GM23338 (cell line): Measurements from ENCODE around the gene MAPKAPK3. TPM values are rescaled to one million over a fixed set of nuclear protein-coding genes. Genes with fewer than 3 reads are reported as not detected.

Source experiments
- ATAC-seq: fragments of 200-7000 bp; cut with Tn5 transposase; 3 replicates; pipeline ENCODE4 v1.9.1; 2020
- DNase-seq: peaks from one replicate; pipeline ENCODE4 v3.0.0-alpha.2; 2015; ENCODE audit warnings: low spot score
- H2AFZ ChIP-seq: fragments of 200-600 bp; sonication (generic); 2 replicates; pipeline ENCODE4 v1.8.0; 2016; ENCODE audit warnings: antibody characterized with exemption, mild to moderate bottlenecking, moderate library complexity
- H3F3A ChIP-seq: fragments of 200-600 bp; sonication (generic); replicated peaks from 2 replicates; pipeline ENCODE4 v1.8.0; 2017; ENCODE audit warnings: antibody characterized with exemption, mixed run types, low read depth
- H3K27ac ChIP-seq: fragments of 200-600 bp; sonication (generic); 2 replicates; pipeline ENCODE4 v1.6.1; 2016; ENCODE audit warnings: low read depth
- H3K27me3 ChIP-seq: fragments of 200-600 bp; sonication (generic); 2 replicates; pipeline ENCODE4 v1.8.0; 2016; ENCODE audit warnings: mild to moderate bottlenecking, mixed run types, moderate library complexity; ENCODE audit not compliant: insufficient read depth
- H3K36me3 ChIP-seq: fragments of 200-600 bp; sonication (generic); 2 replicates; pipeline ENCODE4 v1.8.0; 2016; ENCODE audit warnings: mild to moderate bottlenecking; ENCODE audit not compliant: insufficient read depth
- H3K4me1 ChIP-seq: fragments of 200-600 bp; sonication (generic); 2 replicates; pipeline ENCODE4 v1.8.0; 2016; ENCODE audit warnings: mild to moderate bottlenecking, moderate library complexity; ENCODE audit not compliant: insufficient read depth
- H3K4me2 ChIP-seq: fragments of 200-600 bp; sonication (generic); 2 replicates; pipeline ENCODE4 v1.7.1; 2017; ENCODE audit warnings: mixed run types
- H3K4me3 ChIP-seq: fragments of 200-600 bp; sonication (generic); 2 replicates; pipeline ENCODE4 v1.6.1; 2016; ENCODE audit warnings: mixed run types
- H3K79me2 ChIP-seq: fragments of 200-600 bp; sonication (generic); replicated peaks from 2 replicates; pipeline ENCODE4 v1.8.0; 2017; ENCODE audit warnings: mild to moderate bottlenecking; ENCODE audit not compliant: insufficient read depth
- H3K9me2 ChIP-seq: fragments of 200-600 bp; sonication (generic); 2 replicates; pipeline ENCODE4 v1.8.0; 2017; ENCODE audit not compliant: insufficient read depth
- H4K20me1 ChIP-seq: fragments of 200-600 bp; sonication (generic); replicated peaks from 2 replicates; pipeline ENCODE4 v1.8.0; 2017; ENCODE audit warnings: mild to moderate bottlenecking; ENCODE audit not compliant: insufficient read depth
- H3K27ac Mint-ChIP-seq: 2 replicates; pipeline ENCODE4 v1.8.0; 2020; ENCODE audit warnings: inconsistent platforms, mild to moderate bottlenecking, moderate library complexity, mixed read lengths
- H3K27me3 Mint-ChIP-seq: 3 replicates; pipeline ENCODE4 v1.8.0; 2022; ENCODE audit warnings: low read depth, mild to moderate bottlenecking, moderate library complexity, mixed read lengths, inconsistent platforms; ENCODE audit not compliant: insufficient read depth, poor library complexity
- H3K36me3 Mint-ChIP-seq: 3 replicates; pipeline ENCODE4 v1.8.0; 2021; ENCODE audit warnings: low read depth, mild to moderate bottlenecking, inconsistent platforms, moderate library complexity, mixed read lengths
- H3K4me1 Mint-ChIP-seq: 3 replicates; pipeline ENCODE4 v1.8.0; 2020; ENCODE audit warnings: mild to moderate bottlenecking, inconsistent platforms, mixed read lengths
- H3K4me3 Mint-ChIP-seq: 3 replicates; pipeline ENCODE4 v1.8.0; 2021; ENCODE audit warnings: moderate library complexity, mild to moderate bottlenecking, inconsistent platforms, mixed read lengths
- H3K9me3 Mint-ChIP-seq: 3 replicates; pipeline ENCODE4 v1.8.0; 2020; ENCODE audit warnings: moderate library complexity, mild to moderate bottlenecking, inconsistent platforms, mixed read lengths
- CREB1 ChIP-seq: fragments of 250-450 bp; sonication (Bioruptor Pico); IDR thresholded peaks from 2 replicates; pipeline ENCODE4 v1.5.0; 2020; ENCODE audit warnings: low read depth, mild to moderate bottlenecking, moderate library complexity
- ETS1 ChIP-seq: IDR thresholded peaks from 2 replicates; pipeline ENCODE4 v1.6.1; 2016; ENCODE audit warnings: antibody characterized with exemption
- EZH2 ChIP-seq: fragments of 200-600 bp; sonication (generic); IDR thresholded peaks from one replicate; pipeline ENCODE4 v1.8.0; 2017; ENCODE audit warnings: antibody characterized with exemption, mild to moderate bottlenecking, low read depth; ENCODE audit not compliant: unreplicated experiment
- JUNB ChIP-seq: IDR thresholded peaks from one replicate; pipeline ENCODE4 v1.6.1; 2016; ENCODE audit warnings: antibody characterized with exemption; ENCODE audit not compliant: unreplicated experiment
- NANOG ChIP-seq: IDR thresholded peaks from 2 replicates; pipeline ENCODE4 v1.6.1; 2016; ENCODE audit warnings: antibody characterized with exemption, borderline replicate concordance
- POLR2AphosphoS5 ChIP-seq: IDR thresholded peaks from 2 replicates; pipeline ENCODE4 v1.6.1; 2016; ENCODE audit warnings: antibody characterized with exemption, low read depth
- ZNF331 ChIP-seq: fragments of 250-450 bp; sonication (Bioruptor Pico); IDR thresholded peaks from 2 replicates; pipeline ENCODE4 v1.5.0; 2020; ENCODE audit warnings: low read depth, mild to moderate bottlenecking, moderate library complexity
- ZNF462 ChIP-seq: fragments of 250-450 bp; sonication (Bioruptor Pico); IDR thresholded peaks from 2 replicates; pipeline ENCODE4 v1.5.0; 2020; ENCODE audit warnings: mild to moderate bottlenecking, moderate library complexity
- polyA plus RNA-seq: library from polyadenylated mRNA; unstranded; fragments of >200 nt; fragmentation: Nextera tagmentation; extraction: Ambion mirVana; gene quantifications from 2 replicates; pipeline ENCODE4 v1.2.1, GENCODE V29; 2016
- total RNA-seq: library from RNA; depleted of rRNA; stranded (reverse); fragments of >200 nt; shearing (Covaris generic); gene quantifications from 2 replicates; pipeline ENCODE4 v1.2.3, GENCODE V29; 2014
- TF ChIP-seq, protein P1 (sequence below): IDR thresholded peaks from one replicate; pipeline ENCODE4 v1.6.1; 2018; ENCODE audit warnings: antibody characterized with exemption; ENCODE audit not compliant: unreplicated experiment

The MAPKAPK3 gene
- total and polyA plus RNA-seq, 2 experiments from 2014 or later, result 16.5 to 51.1 TPM

DNA sequence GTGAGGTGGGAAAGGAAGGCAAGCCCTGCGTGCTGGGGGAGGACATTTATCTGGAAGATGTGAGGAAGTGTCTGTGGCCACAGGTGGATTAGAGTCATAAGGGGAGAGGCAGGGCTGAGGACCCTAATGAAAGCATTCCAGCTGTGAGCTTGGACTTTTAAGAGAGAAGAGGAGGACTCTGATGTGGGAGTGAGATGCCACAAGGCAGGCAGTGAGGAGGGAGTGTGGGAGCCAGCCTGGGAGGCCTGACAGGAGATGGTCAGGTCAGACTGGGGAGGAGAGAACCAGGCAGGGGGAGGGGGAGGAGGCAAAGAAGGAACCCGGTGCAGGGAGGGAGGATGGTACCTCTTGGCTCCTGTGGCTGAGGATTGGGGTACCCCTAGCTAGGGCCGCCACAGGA, 21.0 kb downstream of the MAPKAPK3 start:
- Mint-ChIP-seq H3K4me3 (no peak overlapping the region), H3K9me3 (no peaks in the 10 kb centered on the region), H3K27me3 (peaks cover 11% of the 10 kb centered on the region), H3K36me3 (peaks cover 4% of the 10 kb centered on the region; the same call in 1 of the 3 replicates), H3K27ac (no peak overlapping the region), H3K4me1 (peaks cover 43% of the 10 kb centered on the region)
- Histone ChIP-seq H3K4me3 (no peak overlapping the region), H3K36me3 (no peaks in the 10 kb centered on the region), H3K79me2 (no peaks in the 10 kb centered on the region; the same call in none of the 2 replicates), H3K9me2 (no peaks in the 10 kb centered on the region), H2AFZ (no peak overlapping the region), H3K27ac (no peak overlapping the region), H3K4me1 (peaks cover 18% of the 10 kb centered on the region), H4K20me1 (peaks cover 5% of the 10 kb centered on the region; the same call in 1 of the 2 replicates), H3K4me2 (no peak overlapping the region), H3K27me3 (no peaks in the 10 kb centered on the region), H3F3A (no peaks in the 10 kb centered on the region)
- DNase-seq (no peak), ATAC-seq (no peak; the same call in 2 of the 3 replicates)
- TF ChIP-seq POLR2AphosphoS5 (no peak), ZNF462 (CRISPR knock-in tag) (no peak), EZH2 (no peak), NANOG (no peak), ETS1 (no peak), ZNF331 (CRISPR knock-in tag) (no peak), JUNB (no peak), CREB1 (CRISPR knock-in tag) (no peak)
- TF ChIP-seq, protein P1, sequence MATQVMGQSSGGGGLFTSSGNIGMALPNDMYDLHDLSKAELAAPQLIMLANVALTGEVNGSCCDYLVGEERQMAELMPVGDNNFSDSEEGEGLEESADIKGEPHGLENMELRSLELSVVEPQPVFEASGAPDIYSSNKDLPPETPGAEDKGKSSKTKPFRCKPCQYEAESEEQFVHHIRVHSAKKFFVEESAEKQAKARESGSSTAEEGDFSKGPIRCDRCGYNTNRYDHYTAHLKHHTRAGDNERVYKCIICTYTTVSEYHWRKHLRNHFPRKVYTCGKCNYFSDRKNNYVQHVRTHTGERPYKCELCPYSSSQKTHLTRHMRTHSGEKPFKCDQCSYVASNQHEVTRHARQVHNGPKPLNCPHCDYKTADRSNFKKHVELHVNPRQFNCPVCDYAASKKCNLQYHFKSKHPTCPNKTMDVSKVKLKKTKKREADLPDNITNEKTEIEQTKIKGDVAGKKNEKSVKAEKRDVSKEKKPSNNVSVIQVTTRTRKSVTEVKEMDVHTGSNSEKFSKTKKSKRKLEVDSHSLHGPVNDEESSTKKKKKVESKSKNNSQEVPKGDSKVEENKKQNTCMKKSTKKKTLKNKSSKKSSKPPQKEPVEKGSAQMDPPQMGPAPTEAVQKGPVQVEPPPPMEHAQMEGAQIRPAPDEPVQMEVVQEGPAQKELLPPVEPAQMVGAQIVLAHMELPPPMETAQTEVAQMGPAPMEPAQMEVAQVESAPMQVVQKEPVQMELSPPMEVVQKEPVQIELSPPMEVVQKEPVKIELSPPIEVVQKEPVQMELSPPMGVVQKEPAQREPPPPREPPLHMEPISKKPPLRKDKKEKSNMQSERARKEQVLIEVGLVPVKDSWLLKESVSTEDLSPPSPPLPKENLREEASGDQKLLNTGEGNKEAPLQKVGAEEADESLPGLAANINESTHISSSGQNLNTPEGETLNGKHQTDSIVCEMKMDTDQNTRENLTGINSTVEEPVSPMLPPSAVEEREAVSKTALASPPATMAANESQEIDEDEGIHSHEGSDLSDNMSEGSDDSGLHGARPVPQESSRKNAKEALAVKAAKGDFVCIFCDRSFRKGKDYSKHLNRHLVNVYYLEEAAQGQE, result no peak
